IPS DF 6.9 (cell line): ENCODE measurements around the gene PSMG2.

Experiments used
- DNase-seq: peaks from one replicate; pipeline ENCODE4 v3.0.0-alpha.2; 2013; ENCODE audit warnings: low read depth, low spot score
- H3K27ac ChIP-seq: one replicate; pipeline ENCODE4 v1.5.1; 2013; ENCODE audit warnings: low read length, control low read depth
- H3K27me3 ChIP-seq: 2 replicates; pipeline ENCODE4 v1.6.1; 2013; ENCODE audit warnings: mild to moderate bottlenecking, low read length; ENCODE audit not compliant: control insufficient read depth, insufficient read depth
- H3K36me3 ChIP-seq: 2 replicates; pipeline ENCODE4 v1.6.1; 2013; ENCODE audit warnings: low read length; ENCODE audit not compliant: control insufficient read depth, insufficient read depth
- H3K4me1 ChIP-seq: 2 replicates; pipeline ENCODE4 v1.6.1; 2013; ENCODE audit warnings: low read length; ENCODE audit not compliant: control insufficient read depth, insufficient read depth
- H3K4me3 ChIP-seq: 2 replicates; pipeline ENCODE4 v1.5.1; 2013; ENCODE audit warnings: mild to moderate bottlenecking, low read length
- H3K9me3 ChIP-seq: 2 replicates; pipeline ENCODE4 v1.6.1; 2013; ENCODE audit warnings: low read length, inconsistent platforms; ENCODE audit not compliant: control insufficient read depth, insufficient read depth
- WGBS: extraction: QIAGEN DNeasy Blood & Tissue Kit; methylation state at CpG from one replicate; pipeline ENCODE4 v1.1.7; 2013; ENCODE audit warnings: mixed read lengths, missing lambda C conversion rate; ENCODE audit not compliant: insufficient read length, insufficient coverage; 5-methylcytosine and 5-hydroxymethylcytosine counted together

Gene PSMG2, protein sequence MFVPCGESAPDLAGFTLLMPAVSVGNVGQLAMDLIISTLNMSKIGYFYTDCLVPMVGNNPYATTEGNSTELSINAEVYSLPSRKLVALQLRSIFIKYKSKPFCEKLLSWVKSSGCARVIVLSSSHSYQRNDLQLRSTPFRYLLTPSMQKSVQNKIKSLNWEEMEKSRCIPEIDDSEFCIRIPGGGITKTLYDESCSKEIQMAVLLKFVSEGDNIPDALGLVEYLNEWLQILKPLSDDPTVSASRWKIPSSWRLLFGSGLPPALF

DNA sequence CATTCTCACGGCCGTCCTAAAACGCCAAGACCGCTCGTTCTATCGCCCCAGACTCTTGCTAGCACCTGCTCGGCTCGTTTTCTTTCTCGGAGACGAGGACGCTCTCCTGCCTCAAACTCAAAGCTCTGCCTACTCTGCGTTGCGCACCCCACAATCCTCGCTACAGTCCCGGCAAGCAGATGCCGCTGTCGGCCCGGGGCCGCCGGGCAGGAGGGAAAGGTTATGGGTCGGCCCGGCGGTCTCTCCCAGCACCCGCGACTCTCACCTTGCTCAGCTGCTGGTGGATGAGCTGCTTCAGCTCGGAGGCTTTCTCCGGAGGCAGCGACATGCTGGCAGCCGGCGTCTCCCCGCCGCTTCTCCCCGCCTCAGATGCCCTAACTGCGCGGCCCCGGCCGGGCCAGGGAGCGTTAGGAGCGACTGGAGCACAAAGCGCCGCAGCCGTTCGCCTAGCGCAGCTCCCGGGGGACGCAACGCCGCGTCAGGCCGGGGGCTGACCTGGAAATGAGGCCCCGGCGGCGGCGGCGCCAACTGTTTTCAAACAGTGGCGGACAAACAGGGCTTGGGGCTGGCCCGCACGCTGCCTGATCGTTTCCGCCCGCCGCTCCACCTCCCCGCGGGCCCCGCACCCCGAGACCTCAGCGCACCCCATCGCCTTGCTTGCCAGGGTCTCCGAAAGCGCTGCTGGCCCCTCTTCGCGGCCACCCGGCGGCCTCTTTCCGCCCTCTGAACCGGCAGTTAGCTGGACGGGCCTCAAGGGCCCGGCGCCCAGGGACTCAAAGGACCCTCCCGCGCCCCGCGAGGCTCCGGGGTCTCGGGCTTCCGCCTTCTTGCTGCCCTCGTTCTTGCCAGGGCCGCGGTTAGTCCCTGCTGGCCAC is at the start of gene PSMG2, which contains the start of gene CEP76:
TSS of gene PSMG2 (plus strand) at position 822 of the 875 bp plus-strand sequence. CDS start 66 bp downstream, outside the sequence.
TSS of gene CEP76 (minus strand) at position 503 of the 875 bp plus-strand sequence. CDS start at position 328, 175 bp downstream.
- no peak within 1 kb of the TSS for H3K27ac ChIP-seq
- no peaks in the 10 kb centered on the region for H3K9me3 ChIP-seq
- H3K4me1 ChIP-seq: no peaks in the 10 kb centered on the region
- peak; percentile 41 for DNase-seq
- no peaks in the 10 kb centered on the region for H3K27me3 ChIP-seq
- H3K36me3 ChIP-seq: peaks cover 3% of the 10 kb centered on the region; the same call in 1 of the 2 replicates
- no CpG with 5 or more reads among the region's 89 CpGs for WGBS
- peak within 1 kb of the TSS; percentile 85 for H3K4me3 ChIP-seq

DNA sequence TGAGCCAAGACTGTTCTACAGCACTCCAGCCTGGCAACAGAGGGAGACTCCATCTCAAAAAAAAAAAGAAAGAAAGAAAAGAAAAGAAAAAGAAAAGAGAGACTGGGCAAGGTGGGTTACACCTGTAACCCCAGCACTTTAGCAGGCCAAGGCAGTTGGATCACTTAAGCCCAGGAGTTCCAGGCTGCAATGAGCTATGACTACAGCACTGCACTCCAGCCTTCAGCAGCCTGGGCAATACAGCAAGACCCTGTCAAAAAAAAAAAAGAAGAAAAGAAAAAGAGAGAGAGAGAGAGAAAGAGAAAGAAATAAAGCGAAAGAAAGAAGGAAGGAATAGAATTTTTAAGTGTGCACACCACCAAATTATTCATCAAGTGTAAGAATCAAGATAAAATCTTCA is 47.9 kb upstream of the PSMG2 start:
- no peak overlapping the region for H3K4me3 ChIP-seq
- no peak for DNase-seq
- H3K9me3 ChIP-seq: no peaks in the 10 kb centered on the region
- no peak overlapping the region for H3K27ac ChIP-seq
- no peaks in the 10 kb centered on the region for H3K36me3 ChIP-seq
- H3K27me3 ChIP-seq: no peaks in the 10 kb centered on the region
- H3K4me1 ChIP-seq: peaks cover 1% of the 10 kb centered on the region; the same call in 1 of the 2 replicates
- no CpG with 5 or more reads among the region's 1 CpG for WGBS

DNA sequence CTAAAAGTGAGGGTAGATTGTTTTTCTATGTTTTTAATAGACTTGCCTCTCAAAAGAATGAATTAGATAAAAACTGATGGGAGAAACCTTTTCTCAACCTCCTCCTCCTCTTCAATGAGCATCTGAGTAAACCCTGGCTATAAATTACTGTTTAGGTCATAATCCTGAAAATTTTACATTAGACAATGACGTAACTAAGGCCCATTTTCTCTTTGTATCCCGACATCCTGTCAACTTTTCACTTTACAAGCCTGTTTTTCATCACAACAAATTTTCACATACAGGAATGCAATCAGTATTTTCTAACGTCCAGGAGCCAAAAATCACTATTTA is 46.3 kb upstream of the PSMG2 start:
- no peaks in the 10 kb centered on the region for H3K36me3 ChIP-seq
- WGBS: no CpG with 5 or more reads among the region's 3 CpGs
- H3K27me3 ChIP-seq: no peaks in the 10 kb centered on the region
- no peak for DNase-seq
- H3K4me3 ChIP-seq: no peak overlapping the region; the same call in 1 of the 2 replicates
- peaks cover 1% of the 10 kb centered on the region; the same call in 1 of the 2 replicates for H3K4me1 ChIP-seq
- no peaks in the 10 kb centered on the region for H3K9me3 ChIP-seq
- H3K27ac ChIP-seq: no peak overlapping the region

DNA sequence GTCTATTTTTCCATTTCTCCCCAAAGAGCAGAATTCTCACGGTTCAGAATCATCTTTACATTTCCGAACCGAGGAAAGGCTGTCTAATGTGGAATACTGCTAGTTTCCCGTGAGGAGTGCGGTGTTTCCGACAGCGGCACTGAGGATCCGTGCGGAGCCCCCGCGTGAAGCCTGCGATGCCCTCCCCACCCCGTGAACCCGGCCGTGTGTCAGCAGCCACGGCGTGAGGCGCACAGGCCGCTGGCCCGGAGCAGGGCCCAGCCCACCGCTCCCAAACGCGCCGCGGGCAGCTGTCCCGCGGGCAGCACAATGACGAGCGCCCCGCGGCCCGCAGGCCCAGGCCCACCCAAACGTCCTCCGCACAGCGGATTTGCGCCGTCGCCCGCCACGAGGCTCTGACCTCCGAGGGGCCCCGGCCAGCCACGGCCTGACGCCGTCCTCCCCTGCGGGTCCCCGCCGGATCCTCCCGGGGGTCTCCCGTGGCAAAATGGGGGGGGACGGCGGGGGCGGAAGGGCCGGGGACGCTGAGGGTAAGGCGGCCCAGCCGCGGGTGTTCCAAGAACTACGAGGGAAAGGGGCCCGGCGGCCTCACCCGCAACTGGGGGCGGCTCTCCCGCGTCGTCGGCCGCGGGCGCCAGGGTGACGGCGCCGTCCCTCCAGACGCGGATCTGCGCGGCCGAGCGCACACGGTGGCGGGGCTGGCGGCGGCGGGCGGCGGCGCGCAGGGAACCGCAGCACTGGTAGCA is 45.7 kb upstream of the PSMG2 start:
- peaks cover 1% of the 10 kb centered on the region; the same call in 1 of the 2 replicates for H3K4me1 ChIP-seq
- H3K27ac ChIP-seq: no peak overlapping the region
- H3K27me3 ChIP-seq: no peaks in the 10 kb centered on the region
- no CpG with 5 or more reads among the region's 89 CpGs for WGBS
- no peak for DNase-seq
- H3K4me3 ChIP-seq: peak overlapping the region; percentile 77; the same call in 1 of the 2 replicates
- no peaks in the 10 kb centered on the region for H3K9me3 ChIP-seq
- no peaks in the 10 kb centered on the region for H3K36me3 ChIP-seq

DNA sequence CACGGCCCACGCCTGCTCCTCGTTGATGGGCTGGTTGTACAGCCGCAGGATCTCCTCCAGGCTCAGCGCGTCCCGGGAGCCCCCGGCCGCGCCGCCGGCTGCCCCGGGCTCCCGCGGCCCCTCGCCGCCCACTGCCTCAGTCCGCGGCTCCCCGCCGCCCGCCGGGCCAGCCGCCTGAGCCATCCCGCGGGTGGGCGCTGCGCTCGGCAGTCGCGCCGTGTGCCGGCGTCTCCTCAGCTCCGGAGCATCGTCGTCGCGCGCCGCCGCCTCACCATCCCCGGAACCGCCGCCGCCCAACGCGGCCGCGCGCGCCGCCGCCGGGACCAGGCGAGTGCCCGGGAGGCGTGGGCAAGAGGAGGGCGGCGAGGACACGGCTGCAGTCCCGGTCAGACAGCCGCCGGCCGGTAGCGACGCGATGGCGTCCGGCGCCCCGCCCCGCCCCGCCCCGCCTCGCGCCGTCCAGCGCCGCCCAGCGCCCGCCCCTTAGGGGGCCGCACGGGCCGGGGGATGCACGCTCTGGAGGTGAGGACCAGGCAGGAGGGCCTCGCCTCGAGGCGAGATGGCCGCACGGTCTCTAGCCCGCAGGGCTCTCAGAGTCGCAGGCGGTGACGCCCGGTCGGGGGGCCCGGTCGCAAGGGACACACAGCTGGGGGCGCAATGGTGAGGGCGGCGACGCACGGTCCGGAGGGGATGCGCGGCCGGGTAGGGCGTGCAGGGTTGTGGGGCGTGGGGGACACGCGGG is 45.0 kb upstream of the PSMG2 start, which contains the start of gene SPIRE1:
TSS of gene SPIRE1 (minus strand) at position 424 of the 742 bp plus-strand sequence. CDS start at position 183, 241 bp downstream.
- DNase-seq: no peak
- H3K9me3 ChIP-seq: no peaks in the 10 kb centered on the region

DNA sequence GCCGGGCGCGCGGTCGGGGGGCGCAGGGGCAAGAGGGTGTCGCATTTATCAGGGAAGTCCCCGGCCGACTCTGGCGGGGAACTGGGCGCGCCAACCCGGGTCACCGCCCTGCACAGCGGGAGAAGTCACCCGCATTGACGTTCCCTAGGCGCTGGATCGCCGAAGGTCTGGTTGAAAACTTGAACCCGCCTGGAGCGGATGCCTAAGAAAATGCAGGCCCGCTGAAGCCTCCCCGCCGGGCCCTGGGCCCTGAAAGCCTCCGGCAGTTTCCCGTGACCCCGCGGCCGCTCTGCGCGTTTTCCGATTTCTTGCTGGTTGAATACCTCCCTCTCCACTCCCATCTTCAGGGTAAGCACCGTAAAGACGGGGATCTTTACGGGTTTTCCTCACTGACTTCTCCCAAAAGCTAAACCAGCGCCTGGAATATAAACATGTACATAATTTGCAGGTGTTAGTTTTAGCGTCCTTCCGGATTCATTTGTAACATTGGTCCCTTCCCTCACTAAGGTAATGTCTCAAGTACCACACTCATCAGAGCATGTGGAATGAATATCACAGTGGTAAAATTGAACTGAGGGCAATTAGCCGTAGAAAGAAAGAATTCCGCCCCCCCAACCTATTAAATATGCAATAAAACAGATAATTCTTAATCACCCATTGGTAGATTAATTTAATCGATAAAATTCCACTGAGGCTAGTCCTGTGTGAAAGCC is 44.3 kb upstream of the PSMG2 start:
- H3K27ac ChIP-seq: no peak overlapping the region
- no peaks in the 10 kb centered on the region for H3K27me3 ChIP-seq
- DNase-seq: no peak

More for the DNA sequence above, 45.0 kb upstream of the PSMG2 start, which contains the start of gene SPIRE1:
- Histone ChIP-seq H3K27me3 (no peaks in the 10 kb centered on the region), H3K4me3 (peak within 1 kb of the TSS; percentile 77), H3K4me1 (peaks cover under 1% of the 10 kb centered on the region; the same call in 1 of the 2 replicates), H3K27ac (no peak within 1 kb of the TSS), H3K36me3 (no peaks in the 10 kb centered on the region)
- no CpG with 5 or more reads among the region's 112 CpGs for WGBS

DNA sequence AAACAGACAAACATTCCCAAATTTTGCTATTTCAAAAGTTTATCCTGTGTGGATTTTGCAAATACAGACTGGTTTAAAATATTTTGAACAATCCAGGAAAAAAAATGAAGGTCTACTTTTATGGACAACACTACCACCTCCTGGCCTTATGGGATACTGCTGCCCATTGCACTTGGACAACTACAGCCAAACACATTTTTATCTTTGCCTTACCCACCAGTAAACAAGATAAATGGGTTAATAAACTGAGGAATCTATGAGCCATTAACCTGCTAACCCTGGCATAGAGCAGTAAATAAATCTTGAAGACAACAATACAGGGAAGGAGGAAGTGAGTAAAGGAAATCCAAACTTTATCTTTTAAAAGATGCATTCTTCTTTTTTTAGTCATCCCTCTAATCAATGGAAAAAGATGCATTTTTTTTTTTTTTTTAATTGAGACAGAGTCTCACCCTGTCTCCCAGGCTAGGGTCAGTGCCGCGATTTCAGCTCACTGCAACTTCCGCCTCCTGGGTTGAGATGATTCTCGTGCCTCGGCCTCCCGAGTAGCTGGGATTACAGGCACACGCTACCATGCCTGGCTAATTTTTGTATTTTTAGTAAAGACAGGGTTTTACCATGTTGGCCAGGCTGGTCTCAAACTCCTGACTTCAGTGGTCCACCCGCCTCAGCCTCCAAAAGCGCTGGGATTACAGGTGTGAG is 42.8 kb upstream of the PSMG2 start:
- no peak for DNase-seq
- no CpG with 5 or more reads among the region's 9 CpGs for WGBS
- H3K27me3 ChIP-seq: no peaks in the 10 kb centered on the region
- no peaks in the 10 kb centered on the region; the same call in 1 of the 2 replicates for H3K4me1 ChIP-seq
- H3K27ac ChIP-seq: no peak overlapping the region
- no peaks in the 10 kb centered on the region for H3K36me3 ChIP-seq
- H3K4me3 ChIP-seq: no peak overlapping the region
- no peaks in the 10 kb centered on the region for H3K9me3 ChIP-seq

More for the DNA sequence above, 44.3 kb upstream of the PSMG2 start:
- Histone ChIP-seq H3K4me1 (no peaks in the 10 kb centered on the region; the same call in 1 of the 2 replicates), H3K4me3 (peak overlapping the region; percentile 77; the same call in 1 of the 2 replicates), H3K9me3 (no peaks in the 10 kb centered on the region), H3K36me3 (no peaks in the 10 kb centered on the region)
- no CpG with 5 or more reads among the region's 42 CpGs for WGBS

DNA sequence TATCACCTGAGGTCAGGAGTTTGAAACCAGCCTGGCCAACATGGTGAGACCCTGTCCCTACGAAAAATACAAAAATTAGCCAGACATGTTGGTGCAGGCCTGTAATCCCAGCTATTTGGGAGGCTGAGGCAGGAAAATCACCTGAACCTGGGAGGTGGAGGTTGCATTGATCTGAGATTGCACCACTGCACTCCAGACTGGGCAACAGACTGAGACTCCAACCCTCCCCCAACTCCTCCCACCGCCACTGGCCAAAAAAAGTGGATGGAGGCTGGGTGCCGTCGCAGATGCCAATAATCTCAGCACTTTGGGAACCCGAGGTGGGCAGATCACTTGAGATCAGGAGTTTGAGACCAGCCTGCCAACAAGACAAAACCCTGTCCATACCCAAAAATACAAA is 34.8 kb upstream of the PSMG2 start:
- no peak overlapping the region for H3K4me3 ChIP-seq
- no peaks in the 10 kb centered on the region for H3K9me3 ChIP-seq
- H3K36me3 ChIP-seq: no peaks in the 10 kb centered on the region
- DNase-seq: no peak
- no CpG with 5 or more reads among the region's 5 CpGs for WGBS
- no peaks in the 10 kb centered on the region for H3K27me3 ChIP-seq
- no peak overlapping the region for H3K27ac ChIP-seq
- H3K4me1 ChIP-seq: no peaks in the 10 kb centered on the region
